ENCODE data around the gene PIM2. TPM values are rescaled to one million over a fixed set of nuclear protein-coding genes. Genes with fewer than 3 reads are reported as not detected.

Gene PIM2
- total and polyA plus RNA-seq, 9 of the 15 experiments (the other 6 are each of a cell fraction or from before 2014, with no cell fraction given), result 67.6 to 191 (median 108) TPM

- TF ChIP-seq, protein P1, sequence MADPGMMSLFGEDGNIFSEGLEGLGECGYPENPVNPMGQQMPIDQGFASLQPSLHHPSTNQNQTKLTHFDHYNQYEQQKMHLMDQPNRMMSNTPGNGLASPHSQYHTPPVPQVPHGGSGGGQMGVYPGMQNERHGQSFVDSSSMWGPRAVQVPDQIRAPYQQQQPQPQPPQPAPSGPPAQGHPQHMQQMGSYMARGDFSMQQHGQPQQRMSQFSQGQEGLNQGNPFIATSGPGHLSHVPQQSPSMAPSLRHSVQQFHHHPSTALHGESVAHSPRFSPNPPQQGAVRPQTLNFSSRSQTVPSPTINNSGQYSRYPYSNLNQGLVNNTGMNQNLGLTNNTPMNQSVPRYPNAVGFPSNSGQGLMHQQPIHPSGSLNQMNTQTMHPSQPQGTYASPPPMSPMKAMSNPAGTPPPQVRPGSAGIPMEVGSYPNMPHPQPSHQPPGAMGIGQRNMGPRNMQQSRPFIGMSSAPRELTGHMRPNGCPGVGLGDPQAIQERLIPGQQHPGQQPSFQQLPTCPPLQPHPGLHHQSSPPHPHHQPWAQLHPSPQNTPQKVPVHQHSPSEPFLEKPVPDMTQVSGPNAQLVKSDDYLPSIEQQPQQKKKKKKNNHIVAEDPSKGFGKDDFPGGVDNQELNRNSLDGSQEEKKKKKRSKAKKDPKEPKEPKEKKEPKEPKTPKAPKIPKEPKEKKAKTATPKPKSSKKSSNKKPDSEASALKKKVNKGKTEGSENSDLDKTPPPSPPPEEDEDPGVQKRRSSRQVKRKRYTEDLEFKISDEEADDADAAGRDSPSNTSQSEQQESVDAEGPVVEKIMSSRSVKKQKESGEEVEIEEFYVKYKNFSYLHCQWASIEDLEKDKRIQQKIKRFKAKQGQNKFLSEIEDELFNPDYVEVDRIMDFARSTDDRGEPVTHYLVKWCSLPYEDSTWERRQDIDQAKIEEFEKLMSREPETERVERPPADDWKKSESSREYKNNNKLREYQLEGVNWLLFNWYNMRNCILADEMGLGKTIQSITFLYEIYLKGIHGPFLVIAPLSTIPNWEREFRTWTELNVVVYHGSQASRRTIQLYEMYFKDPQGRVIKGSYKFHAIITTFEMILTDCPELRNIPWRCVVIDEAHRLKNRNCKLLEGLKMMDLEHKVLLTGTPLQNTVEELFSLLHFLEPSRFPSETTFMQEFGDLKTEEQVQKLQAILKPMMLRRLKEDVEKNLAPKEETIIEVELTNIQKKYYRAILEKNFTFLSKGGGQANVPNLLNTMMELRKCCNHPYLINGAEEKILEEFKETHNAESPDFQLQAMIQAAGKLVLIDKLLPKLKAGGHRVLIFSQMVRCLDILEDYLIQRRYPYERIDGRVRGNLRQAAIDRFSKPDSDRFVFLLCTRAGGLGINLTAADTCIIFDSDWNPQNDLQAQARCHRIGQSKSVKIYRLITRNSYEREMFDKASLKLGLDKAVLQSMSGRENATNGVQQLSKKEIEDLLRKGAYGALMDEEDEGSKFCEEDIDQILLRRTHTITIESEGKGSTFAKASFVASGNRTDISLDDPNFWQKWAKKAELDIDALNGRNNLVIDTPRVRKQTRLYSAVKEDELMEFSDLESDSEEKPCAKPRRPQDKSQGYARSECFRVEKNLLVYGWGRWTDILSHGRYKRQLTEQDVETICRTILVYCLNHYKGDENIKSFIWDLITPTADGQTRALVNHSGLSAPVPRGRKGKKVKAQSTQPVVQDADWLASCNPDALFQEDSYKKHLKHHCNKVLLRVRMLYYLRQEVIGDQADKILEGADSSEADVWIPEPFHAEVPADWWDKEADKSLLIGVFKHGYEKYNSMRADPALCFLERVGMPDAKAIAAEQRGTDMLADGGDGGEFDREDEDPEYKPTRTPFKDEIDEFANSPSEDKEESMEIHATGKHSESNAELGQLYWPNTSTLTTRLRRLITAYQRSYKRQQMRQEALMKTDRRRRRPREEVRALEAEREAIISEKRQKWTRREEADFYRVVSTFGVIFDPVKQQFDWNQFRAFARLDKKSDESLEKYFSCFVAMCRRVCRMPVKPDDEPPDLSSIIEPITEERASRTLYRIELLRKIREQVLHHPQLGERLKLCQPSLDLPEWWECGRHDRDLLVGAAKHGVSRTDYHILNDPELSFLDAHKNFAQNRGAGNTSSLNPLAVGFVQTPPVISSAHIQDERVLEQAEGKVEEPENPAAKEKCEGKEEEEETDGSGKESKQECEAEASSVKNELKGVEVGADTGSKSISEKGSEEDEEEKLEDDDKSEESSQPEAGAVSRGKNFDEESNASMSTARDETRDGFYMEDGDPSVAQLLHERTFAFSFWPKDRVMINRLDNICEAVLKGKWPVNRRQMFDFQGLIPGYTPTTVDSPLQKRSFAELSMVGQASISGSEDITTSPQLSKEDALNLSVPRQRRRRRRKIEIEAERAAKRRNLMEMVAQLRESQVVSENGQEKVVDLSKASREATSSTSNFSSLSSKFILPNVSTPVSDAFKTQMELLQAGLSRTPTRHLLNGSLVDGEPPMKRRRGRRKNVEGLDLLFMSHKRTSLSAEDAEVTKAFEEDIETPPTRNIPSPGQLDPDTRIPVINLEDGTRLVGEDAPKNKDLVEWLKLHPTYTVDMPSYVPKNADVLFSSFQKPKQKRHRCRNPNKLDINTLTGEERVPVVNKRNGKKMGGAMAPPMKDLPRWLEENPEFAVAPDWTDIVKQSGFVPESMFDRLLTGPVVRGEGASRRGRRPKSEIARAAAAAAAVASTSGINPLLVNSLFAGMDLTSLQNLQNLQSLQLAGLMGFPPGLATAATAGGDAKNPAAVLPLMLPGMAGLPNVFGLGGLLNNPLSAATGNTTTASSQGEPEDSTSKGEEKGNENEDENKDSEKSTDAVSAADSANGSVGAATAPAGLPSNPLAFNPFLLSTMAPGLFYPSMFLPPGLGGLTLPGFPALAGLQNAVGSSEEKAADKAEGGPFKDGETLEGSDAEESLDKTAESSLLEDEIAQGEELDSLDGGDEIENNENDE (IDR thresholded peaks at IDR 0.05; ENCODE audit: low read depth, low read length), result no peak
- peak; percentile 36 for TF ChIP-seq RB1 (IDR thresholded peaks at IDR 0.05; ENCODE audit: low read depth)
- no peak for TF ChIP-seq ILK (tag; IDR thresholded peaks at IDR 0.05; ENCODE audit: borderline replicate concordance, low read depth)
- TF ChIP-seq ZNF23 (CRISPR knock-in tag; IDR thresholded peaks at IDR 0.05), result no peak
- no peak for TF ChIP-seq SMARCA4 (IDR thresholded peaks at IDR 0.05)
- TF ChIP-seq, protein P2, sequence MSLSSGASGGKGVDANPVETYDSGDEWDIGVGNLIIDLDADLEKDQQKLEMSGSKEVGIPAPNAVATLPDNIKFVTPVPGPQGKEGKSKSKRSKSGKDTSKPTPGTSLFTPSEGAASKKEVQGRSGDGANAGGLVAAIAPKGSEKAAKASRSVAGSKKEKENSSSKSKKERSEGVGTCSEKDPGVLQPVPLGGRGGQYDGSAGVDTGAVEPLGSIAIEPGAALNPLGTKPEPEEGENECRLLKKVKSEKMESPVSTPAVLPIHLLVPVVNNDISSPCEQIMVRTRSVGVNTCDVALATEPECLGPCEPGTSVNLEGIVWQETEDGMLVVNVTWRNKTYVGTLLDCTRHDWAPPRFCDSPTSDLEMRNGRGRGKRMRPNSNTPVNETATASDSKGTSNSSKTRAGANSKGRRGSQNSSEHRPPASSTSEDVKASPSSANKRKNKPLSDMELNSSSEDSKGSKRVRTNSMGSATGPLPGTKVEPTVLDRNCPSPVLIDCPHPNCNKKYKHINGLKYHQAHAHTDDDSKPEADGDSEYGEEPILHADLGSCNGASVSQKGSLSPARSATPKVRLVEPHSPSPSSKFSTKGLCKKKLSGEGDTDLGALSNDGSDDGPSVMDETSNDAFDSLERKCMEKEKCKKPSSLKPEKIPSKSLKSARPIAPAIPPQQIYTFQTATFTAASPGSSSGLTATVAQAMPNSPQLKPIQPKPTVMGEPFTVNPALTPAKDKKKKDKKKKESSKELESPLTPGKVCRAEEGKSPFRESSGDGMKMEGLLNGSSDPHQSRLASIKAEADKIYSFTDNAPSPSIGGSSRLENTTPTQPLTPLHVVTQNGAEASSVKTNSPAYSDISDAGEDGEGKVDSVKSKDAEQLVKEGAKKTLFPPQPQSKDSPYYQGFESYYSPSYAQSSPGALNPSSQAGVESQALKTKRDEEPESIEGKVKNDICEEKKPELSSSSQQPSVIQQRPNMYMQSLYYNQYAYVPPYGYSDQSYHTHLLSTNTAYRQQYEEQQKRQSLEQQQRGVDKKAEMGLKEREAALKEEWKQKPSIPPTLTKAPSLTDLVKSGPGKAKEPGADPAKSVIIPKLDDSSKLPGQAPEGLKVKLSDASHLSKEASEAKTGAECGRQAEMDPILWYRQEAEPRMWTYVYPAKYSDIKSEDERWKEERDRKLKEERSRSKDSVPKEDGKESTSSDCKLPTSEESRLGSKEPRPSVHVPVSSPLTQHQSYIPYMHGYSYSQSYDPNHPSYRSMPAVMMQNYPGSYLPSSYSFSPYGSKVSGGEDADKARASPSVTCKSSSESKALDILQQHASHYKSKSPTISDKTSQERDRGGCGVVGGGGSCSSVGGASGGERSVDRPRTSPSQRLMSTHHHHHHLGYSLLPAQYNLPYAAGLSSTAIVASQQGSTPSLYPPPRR (CRISPR knock-in tag; IDR thresholded peaks at IDR 0.05; ENCODE audit: borderline replicate concordance), result no peak
- peak; percentile 56 for TF ChIP-seq CXXC5 (CRISPR knock-in tag; IDR thresholded peaks at IDR 0.05)
- TF ChIP-seq ZZZ3 (IDR thresholded peaks at IDR 0.05), result no peak
- no peak for TF ChIP-seq TCF7L2 (IDR thresholded peaks at IDR 0.05; ENCODE audit: low read depth, low read length)
- TF ChIP-seq NR2C1 (IDR thresholded peaks at IDR 0.05), result no peak
- no peak for TF ChIP-seq NR2C1 (tag; IDR thresholded peaks at IDR 0.05)
- TF ChIP-seq ZNF584 (CRISPR knock-in tag; IDR thresholded peaks at IDR 0.05; ENCODE audit: low read depth), result no peak
- peak; percentile 84 for TF ChIP-seq SUPT5H (IDR thresholded peaks at IDR 0.05)
Observed at GRCh38 chrX:48918643-48919340, at the start of gene PIM2 (continued).

All from K562 (cell line).